PFSK-1 (cell line): ENCODE results near the gene MLXIPL.

ENCODE experiments used
- POLR2AphosphoS5 ChIP-seq: IDR thresholded peaks from 2 replicates; pipeline ENCODE4 v1.6.1; 2012; ENCODE audit warnings: low read depth, mild to moderate bottlenecking, control low read depth, low read length, moderate library complexity
- REST ChIP-seq, 2 experiments: IDR thresholded peaks; 2 replicates each; pipeline versions ENCODE4 v1.6.1 to v1.8.0; 2011 to 2012; ENCODE audit warnings: low read depth in 2 of 2, low read length in 2 of 2, control low read depth in 1 of 2, inconsistent platforms in 1 of 2, mild to moderate bottlenecking in 1 of 2, moderate library complexity in 1 of 2; ENCODE audit not compliant: insufficient read depth in 1 of 2
- SIN3A ChIP-seq: IDR thresholded peaks from 2 replicates; pipeline ENCODE4 v1.6.1; 2012; ENCODE audit warnings: mild to moderate bottlenecking, low read length, moderate library complexity, borderline replicate concordance; ENCODE audit not compliant: insufficient read depth
- TAF1 ChIP-seq: IDR thresholded peaks from 2 replicates; pipeline ENCODE4 v1.6.1; 2012; ENCODE audit warnings: low read length, control low read depth, borderline replicate concordance; ENCODE audit not compliant: insufficient read depth

GRCh38 chr7:73652541-73652949 is 28.2 kb upstream of the MLXIPL start:
- TF ChIP-seq SIN3A (no peak), POLR2AphosphoS5 (no peak), TAF1 (no peak), REST (IDR thresholded peaks at IDR 0.05; ENCODE audit: insufficient read depth in 1 of 2, low read depth in 2 of 2, low read length in 2 of 2) (no peak)
